Measurements from ENCODE around the gene MORN1.

DNA sequence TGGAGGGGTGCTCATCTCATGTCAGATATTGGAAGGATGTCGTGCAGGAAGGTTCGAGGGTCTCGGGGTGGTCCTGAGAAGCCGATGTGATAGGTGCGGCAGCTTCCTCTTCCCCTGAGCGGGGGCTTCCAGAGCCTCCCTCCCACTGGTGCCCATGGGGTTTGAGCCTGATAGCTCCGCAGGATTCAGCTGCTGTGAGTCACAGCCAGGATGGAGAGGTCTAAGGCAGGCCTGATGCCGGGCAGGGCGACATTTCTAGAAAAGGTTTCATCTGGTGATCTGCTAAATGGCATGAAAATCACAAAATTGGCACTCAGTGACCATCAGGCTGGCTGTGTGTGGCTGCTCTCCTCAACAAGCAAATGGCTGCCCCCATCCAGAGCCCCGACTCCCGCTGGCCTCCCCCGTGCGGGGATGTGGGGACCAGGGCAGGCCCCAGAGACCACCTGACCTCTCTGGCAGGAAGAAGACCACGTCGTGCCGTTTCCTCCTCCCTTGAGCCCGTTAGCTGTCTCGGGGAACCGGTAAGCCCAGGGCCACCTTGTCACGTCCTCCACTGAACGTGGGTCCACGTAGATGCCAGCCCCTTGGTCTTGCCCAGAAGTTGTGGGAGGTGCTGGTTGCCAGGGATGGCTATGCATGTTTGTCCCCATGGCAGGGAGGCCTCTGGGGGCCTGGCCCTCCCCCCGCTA is 97.2 kb downstream of the MORN1 start:
- TF ChIP-seq, protein P1, sequence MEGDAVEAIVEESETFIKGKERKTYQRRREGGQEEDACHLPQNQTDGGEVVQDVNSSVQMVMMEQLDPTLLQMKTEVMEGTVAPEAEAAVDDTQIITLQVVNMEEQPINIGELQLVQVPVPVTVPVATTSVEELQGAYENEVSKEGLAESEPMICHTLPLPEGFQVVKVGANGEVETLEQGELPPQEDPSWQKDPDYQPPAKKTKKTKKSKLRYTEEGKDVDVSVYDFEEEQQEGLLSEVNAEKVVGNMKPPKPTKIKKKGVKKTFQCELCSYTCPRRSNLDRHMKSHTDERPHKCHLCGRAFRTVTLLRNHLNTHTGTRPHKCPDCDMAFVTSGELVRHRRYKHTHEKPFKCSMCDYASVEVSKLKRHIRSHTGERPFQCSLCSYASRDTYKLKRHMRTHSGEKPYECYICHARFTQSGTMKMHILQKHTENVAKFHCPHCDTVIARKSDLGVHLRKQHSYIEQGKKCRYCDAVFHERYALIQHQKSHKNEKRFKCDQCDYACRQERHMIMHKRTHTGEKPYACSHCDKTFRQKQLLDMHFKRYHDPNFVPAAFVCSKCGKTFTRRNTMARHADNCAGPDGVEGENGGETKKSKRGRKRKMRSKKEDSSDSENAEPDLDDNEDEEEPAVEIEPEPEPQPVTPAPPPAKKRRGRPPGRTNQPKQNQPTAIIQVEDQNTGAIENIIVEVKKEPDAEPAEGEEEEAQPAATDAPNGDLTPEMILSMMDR (IDR thresholded peaks at IDR 0.05; ENCODE audit: poor library complexity) = no peak
- no peak for TF ChIP-seq EZH2 (IDR thresholded peaks at IDR 0.05; ENCODE audit: borderline replicate concordance)

Measured in hepatocyte (in vitro differentiated cells).